ENCODE measurements around the gene UST.

The UST gene

GRCh38 chr6:148839044-148839443 is 92.2 kb downstream of the UST start:
- Histone ChIP-seq H2AFZ (ENCODE audit: low read length) (no peak overlapping the region), H3K9me2 (replicated peaks; ENCODE audit: low read depth, low read length) (no peaks in the 10 kb centered on the region), H3K36me3 (ENCODE audit: insufficient read depth, low read length) (no peaks in the 10 kb centered on the region), H3K4me2 (ENCODE audit: low read depth, low read length, poor library complexity, severe bottlenecking) (no peak overlapping the region), H3K9ac (ENCODE audit: low read depth, low read length, poor library complexity, severe bottlenecking) (no peak overlapping the region), H3K9me3 (ENCODE audit: insufficient read depth, low read depth, low read length) (no peaks in the 10 kb centered on the region), H3K4me3 (ENCODE audit: low read length, poor library complexity, severe bottlenecking) (no peak overlapping the region), H3K27me3 (ENCODE audit: insufficient read depth, low read length, poor library complexity, severe bottlenecking) (no peaks in the 10 kb centered on the region), H3F3A (ENCODE audit: low read depth) (no peaks in the 10 kb centered on the region), H3K79me2 (ENCODE audit: insufficient read depth, low read length) (no peaks in the 10 kb centered on the region; the same call in 1 of the 2 replicates), H4K20me1 (ENCODE audit: insufficient read depth, low read length, poor library complexity, severe bottlenecking) (no peaks in the 10 kb centered on the region), H3K4me1 (ENCODE audit: insufficient read depth, low read length, poor library complexity, severe bottlenecking) (peaks cover 6% of the 10 kb centered on the region)
- TF ChIP-seq CTCF (conservative IDR thresholded peaks at IDR 0.05; ENCODE audit: low read length) (no peak), EZH2phosphoT487 (IDR thresholded peaks at IDR 0.05; ENCODE audit: borderline replicate concordance) (no peak)

- Histone ChIP-seq H3K27me3 (ENCODE audit: insufficient read depth, low read length, poor library complexity, severe bottlenecking) (no peaks in the 10 kb centered on the region), H3K9me2 (replicated peaks; ENCODE audit: low read depth, low read length) (no peaks in the 10 kb centered on the region), H3F3A (ENCODE audit: low read depth) (no peaks in the 10 kb centered on the region), H3K4me3 (ENCODE audit: low read length, poor library complexity, severe bottlenecking) (no peak overlapping the region), H4K20me1 (ENCODE audit: insufficient read depth, low read length, poor library complexity, severe bottlenecking) (no peaks in the 10 kb centered on the region), H2AFZ (ENCODE audit: low read length) (no peak overlapping the region), H3K9me3 (ENCODE audit: insufficient read depth, low read depth, low read length) (no peaks in the 10 kb centered on the region), H3K9ac (ENCODE audit: low read depth, low read length, poor library complexity, severe bottlenecking) (no peak overlapping the region), H3K4me2 (ENCODE audit: low read depth, low read length, poor library complexity, severe bottlenecking) (no peak overlapping the region), H3K4me1 (ENCODE audit: insufficient read depth, low read length, poor library complexity, severe bottlenecking) (peaks cover 6% of the 10 kb centered on the region), H3K36me3 (ENCODE audit: insufficient read depth, low read length) (no peaks in the 10 kb centered on the region), H3K79me2 (ENCODE audit: insufficient read depth, low read length) (peaks cover 5% of the 10 kb centered on the region; the same call in 1 of the 2 replicates)
- TF ChIP-seq EZH2phosphoT487 (IDR thresholded peaks at IDR 0.05; ENCODE audit: borderline replicate concordance) = no peak
- TF ChIP-seq CTCF (conservative IDR thresholded peaks at IDR 0.05; ENCODE audit: low read length) = no peak
Measured at GRCh38 chr6:148840256-148840655, 93.4 kb downstream of the UST start.

GRCh38 chr6:148842296-148843019 is 95.6 kb downstream of the UST start:
- Histone ChIP-seq H3F3A (ENCODE audit: low read depth) (no peaks in the 10 kb centered on the region), H3K9me2 (replicated peaks; ENCODE audit: low read depth, low read length) (no peaks in the 10 kb centered on the region), H3K27me3 (ENCODE audit: insufficient read depth, low read length, poor library complexity, severe bottlenecking) (no peaks in the 10 kb centered on the region), H2AFZ (ENCODE audit: low read length) (no peak overlapping the region), H3K9me3 (ENCODE audit: insufficient read depth, low read depth, low read length) (no peaks in the 10 kb centered on the region), H3K4me2 (ENCODE audit: low read depth, low read length, poor library complexity, severe bottlenecking) (no peak overlapping the region), H4K20me1 (ENCODE audit: insufficient read depth, low read length, poor library complexity, severe bottlenecking) (no peaks in the 10 kb centered on the region), H3K4me3 (ENCODE audit: low read length, poor library complexity, severe bottlenecking) (no peak overlapping the region), H3K4me1 (ENCODE audit: insufficient read depth, low read length, poor library complexity, severe bottlenecking) (peaks cover 11% of the 10 kb centered on the region), H3K9ac (ENCODE audit: low read depth, low read length, poor library complexity, severe bottlenecking) (no peak overlapping the region), H3K79me2 (ENCODE audit: insufficient read depth, low read length) (peaks cover 7% of the 10 kb centered on the region; the same call in 1 of the 2 replicates), H3K36me3 (ENCODE audit: insufficient read depth, low read length) (no peaks in the 10 kb centered on the region)
- TF ChIP-seq CTCF (conservative IDR thresholded peaks at IDR 0.05; ENCODE audit: low read length) (no peak), EZH2phosphoT487 (IDR thresholded peaks at IDR 0.05; ENCODE audit: borderline replicate concordance) (no peak)

All from Loucy (cell line).